GM23338 (cell line): ENCODE results near the gene TPMT. TPM values are rescaled to one million over a fixed set of nuclear protein-coding genes. Genes with fewer than 3 reads are reported as not detected.

Experiments used
- ATAC-seq: fragments of 200-7000 bp; cut with Tn5 transposase; 3 replicates; pipeline ENCODE4 v1.9.1; 2020
- DNase-seq: peaks from one replicate; pipeline ENCODE4 v3.0.0-alpha.2; 2015; ENCODE audit warnings: low spot score
- H2AFZ ChIP-seq: fragments of 200-600 bp; sonication (generic); 2 replicates; pipeline ENCODE4 v1.8.0; 2016; ENCODE audit warnings: antibody characterized with exemption, mild to moderate bottlenecking, moderate library complexity
- H3F3A ChIP-seq: fragments of 200-600 bp; sonication (generic); replicated peaks from 2 replicates; pipeline ENCODE4 v1.8.0; 2017; ENCODE audit warnings: antibody characterized with exemption, mixed run types, low read depth
- H3K27ac ChIP-seq: fragments of 200-600 bp; sonication (generic); 2 replicates; pipeline ENCODE4 v1.6.1; 2016; ENCODE audit warnings: low read depth
- H3K27me3 ChIP-seq: fragments of 200-600 bp; sonication (generic); 2 replicates; pipeline ENCODE4 v1.8.0; 2016; ENCODE audit warnings: mild to moderate bottlenecking, mixed run types, moderate library complexity; ENCODE audit not compliant: insufficient read depth
- H3K36me3 ChIP-seq: fragments of 200-600 bp; sonication (generic); 2 replicates; pipeline ENCODE4 v1.8.0; 2016; ENCODE audit warnings: mild to moderate bottlenecking; ENCODE audit not compliant: insufficient read depth
- H3K4me1 ChIP-seq: fragments of 200-600 bp; sonication (generic); 2 replicates; pipeline ENCODE4 v1.8.0; 2016; ENCODE audit warnings: mild to moderate bottlenecking, moderate library complexity; ENCODE audit not compliant: insufficient read depth
- H3K4me2 ChIP-seq: fragments of 200-600 bp; sonication (generic); 2 replicates; pipeline ENCODE4 v1.7.1; 2017; ENCODE audit warnings: mixed run types
- H3K4me3 ChIP-seq: fragments of 200-600 bp; sonication (generic); 2 replicates; pipeline ENCODE4 v1.6.1; 2016; ENCODE audit warnings: mixed run types
- H3K79me2 ChIP-seq: fragments of 200-600 bp; sonication (generic); replicated peaks from 2 replicates; pipeline ENCODE4 v1.8.0; 2017; ENCODE audit warnings: mild to moderate bottlenecking; ENCODE audit not compliant: insufficient read depth
- H3K9me2 ChIP-seq: fragments of 200-600 bp; sonication (generic); 2 replicates; pipeline ENCODE4 v1.8.0; 2017; ENCODE audit not compliant: insufficient read depth
- H4K20me1 ChIP-seq: fragments of 200-600 bp; sonication (generic); replicated peaks from 2 replicates; pipeline ENCODE4 v1.8.0; 2017; ENCODE audit warnings: mild to moderate bottlenecking; ENCODE audit not compliant: insufficient read depth
- H3K27ac Mint-ChIP-seq: 2 replicates; pipeline ENCODE4 v1.8.0; 2020; ENCODE audit warnings: inconsistent platforms, mild to moderate bottlenecking, moderate library complexity, mixed read lengths
- H3K27me3 Mint-ChIP-seq: 3 replicates; pipeline ENCODE4 v1.8.0; 2022; ENCODE audit warnings: low read depth, mild to moderate bottlenecking, moderate library complexity, mixed read lengths, inconsistent platforms; ENCODE audit not compliant: insufficient read depth, poor library complexity
- H3K36me3 Mint-ChIP-seq: 3 replicates; pipeline ENCODE4 v1.8.0; 2021; ENCODE audit warnings: low read depth, mild to moderate bottlenecking, inconsistent platforms, moderate library complexity, mixed read lengths
- H3K4me1 Mint-ChIP-seq: 3 replicates; pipeline ENCODE4 v1.8.0; 2020; ENCODE audit warnings: mild to moderate bottlenecking, inconsistent platforms, mixed read lengths
- H3K4me3 Mint-ChIP-seq: 3 replicates; pipeline ENCODE4 v1.8.0; 2021; ENCODE audit warnings: moderate library complexity, mild to moderate bottlenecking, inconsistent platforms, mixed read lengths
- H3K9me3 Mint-ChIP-seq: 3 replicates; pipeline ENCODE4 v1.8.0; 2020; ENCODE audit warnings: moderate library complexity, mild to moderate bottlenecking, inconsistent platforms, mixed read lengths
- CTCF ChIP-seq, 2 experiments: fragments of 200-600 bp in 1 of 2; sonication (generic) in 1 of 2; conservative IDR thresholded peaks; 2 replicates each; pipeline versions ENCODE4 v1.5.1 to v1.6.1; 2016 to 2017; ENCODE audit warnings: antibody characterized with exemption in 2 of 2, low read depth in 2 of 2, mild to moderate bottlenecking in 2 of 2, moderate library complexity in 1 of 2
- EZH2 ChIP-seq: fragments of 200-600 bp; sonication (generic); IDR thresholded peaks from one replicate; pipeline ENCODE4 v1.8.0; 2017; ENCODE audit warnings: antibody characterized with exemption, mild to moderate bottlenecking, low read depth; ENCODE audit not compliant: unreplicated experiment
- EZH2phosphoT487 ChIP-seq: fragments of 200-600 bp; sonication (generic); IDR thresholded peaks from one replicate; pipeline ENCODE4 v1.8.1; 2018; ENCODE audit warnings: antibody characterized with exemption; ENCODE audit not compliant: unreplicated experiment
- JUNB ChIP-seq: IDR thresholded peaks from one replicate; pipeline ENCODE4 v1.6.1; 2016; ENCODE audit warnings: antibody characterized with exemption; ENCODE audit not compliant: unreplicated experiment
- POLR2AphosphoS5 ChIP-seq: IDR thresholded peaks from 2 replicates; pipeline ENCODE4 v1.6.1; 2016; ENCODE audit warnings: antibody characterized with exemption, low read depth
- REST ChIP-seq: IDR thresholded peaks from one replicate; pipeline ENCODE4 v1.6.1; 2018; ENCODE audit warnings: antibody characterized with exemption; ENCODE audit not compliant: unreplicated experiment
- STAT1 ChIP-seq: IDR thresholded peaks from one replicate; pipeline ENCODE4 v1.6.1; 2016; ENCODE audit warnings: antibody characterized with exemption; ENCODE audit not compliant: unreplicated experiment
- ZNF114 ChIP-seq: fragments of 250-450 bp; sonication (Bioruptor Pico); IDR thresholded peaks from 2 replicates; pipeline ENCODE4 v1.5.0; 2020; ENCODE audit warnings: mild to moderate bottlenecking, moderate library complexity
- ZNF331 ChIP-seq: fragments of 250-450 bp; sonication (Bioruptor Pico); IDR thresholded peaks from 2 replicates; pipeline ENCODE4 v1.5.0; 2020; ENCODE audit warnings: low read depth, mild to moderate bottlenecking, moderate library complexity
- ZNF462 ChIP-seq: fragments of 250-450 bp; sonication (Bioruptor Pico); IDR thresholded peaks from 2 replicates; pipeline ENCODE4 v1.5.0; 2020; ENCODE audit warnings: mild to moderate bottlenecking, moderate library complexity
- polyA plus RNA-seq: library from polyadenylated mRNA; unstranded; fragments of >200 nt; fragmentation: Nextera tagmentation; extraction: Ambion mirVana; gene quantifications from 2 replicates; pipeline ENCODE4 v1.2.1, GENCODE V29; 2016
- total RNA-seq: library from RNA; depleted of rRNA; stranded (reverse); fragments of >200 nt; shearing (Covaris generic); gene quantifications from 2 replicates; pipeline ENCODE4 v1.2.3, GENCODE V29; 2014

Gene TPMT
- total and polyA plus RNA-seq, 2 experiments from 2014 or later: 19.5 to 21.6 TPM

- TF ChIP-seq ZNF462 (CRISPR knock-in tag) (no peak), POLR2AphosphoS5 (no peak), JUNB (no peak)
These were observed 32.8 kb upstream of the TPMT start (continued) for GRCh38 chr6:18187701-18188100.

- no peak overlapping the region for H3K4me2 ChIP-seq
- Mint-ChIP-seq H3K27me3 (peaks cover 2% of the 10 kb centered on the region), H3K36me3 (peaks cover 9% of the 10 kb centered on the region; the same call in 2 of the 3 replicates), H3K27ac (peak overlapping the region; percentile 97), H3K9me3 (no peaks in the 10 kb centered on the region), H3K4me3 (peak overlapping the region; percentile 15; the same call in 1 of the 3 replicates), H3K4me1 (peaks cover 50% of the 10 kb centered on the region)
- no peaks in the 10 kb centered on the region for H3K79me2 ChIP-seq
- DNase-seq (no peak), ATAC-seq (peak; percentile 20; the same call in 1 of the 3 replicates)
- no peak overlapping the region for H3K4me3 ChIP-seq
- H3K27ac ChIP-seq: peak overlapping the region; percentile 34; the same call in 1 of the 2 replicates
- no peak overlapping the region for H2AFZ ChIP-seq
- no peaks in the 10 kb centered on the region for H3K9me2 ChIP-seq
- no peaks in the 10 kb centered on the region for H3K36me3 ChIP-seq
- H3K4me1 ChIP-seq: peaks cover 21% of the 10 kb centered on the region
- no peak for TF ChIP-seq EZH2
- no peak for TF ChIP-seq CTCF (conservative IDR thresholded peaks at IDR 0.05; ENCODE audit: low read depth in 2 of 2)
- no peak for TF ChIP-seq REST
- no peak for TF ChIP-seq JUNB
- no peak for TF ChIP-seq POLR2AphosphoS5
- TF ChIP-seq STAT1: no peak
- no peak for TF ChIP-seq ZNF331 (CRISPR knock-in tag)
- no peak for TF ChIP-seq ZNF114 (CRISPR knock-in tag)
- TF ChIP-seq EZH2phosphoT487: no peak
- H3K27me3 ChIP-seq: no peaks in the 10 kb centered on the region
- no peaks in the 10 kb centered on the region for H4K20me1 ChIP-seq
- H3F3A ChIP-seq: no peaks in the 10 kb centered on the region
These were observed 31.8 kb upstream of the TPMT start for GRCh38 chr6:18186540-18187250.
